GM12875 (cell line): ENCODE data around the gene MAP1B.

Experiments used
- H3K4me3 ChIP-seq: one replicate; pipeline ENCODE4 v1.5.1; 2011; ENCODE audit warnings: low read depth, low read length, control low read depth
- CTCF ChIP-seq: IDR thresholded peaks from 2 replicates; pipeline ENCODE4 v1.5.1; 2011; ENCODE audit warnings: low read depth, mild to moderate bottlenecking, control low read depth, inconsistent platforms, low read length, moderate library complexity, borderline replicate concordance; ENCODE audit not compliant: insufficient read depth

MAP1B gene

GRCh38 chr5:72121780-72122445, 14.6 kb downstream of the MAP1B start:
- H3K4me3 ChIP-seq = no peak overlapping the region
- TF ChIP-seq CTCF = no peak

- H3K4me3 ChIP-seq = no peak overlapping the region
- no peak for TF ChIP-seq CTCF
These were observed 15.3 kb downstream of the MAP1B start for GRCh38 chr5:72122602-72123001.

- no peak overlapping the region for H3K4me3 ChIP-seq
- TF ChIP-seq CTCF = no peak
These were observed 16.6 kb downstream of the MAP1B start for GRCh38 chr5:72123764-72124376.

GRCh38 chr5:72125271-72125940, 18.1 kb downstream of the MAP1B start:
- H3K4me3 ChIP-seq = no peak overlapping the region
- no peak for TF ChIP-seq CTCF

GRCh38 chr5:72125941-72126620, 18.8 kb downstream of the MAP1B start:
- no peak overlapping the region for H3K4me3 ChIP-seq
- no peak for TF ChIP-seq CTCF

GRCh38 chr5:72126796-72127195, 19.5 kb downstream of the MAP1B start:
- H3K4me3 ChIP-seq = no peak overlapping the region
- no peak for TF ChIP-seq CTCF
